Body of pancreas (tissue), 4 donors: ENCODE data around the gene KCNQ1OT1. TPM values are rescaled to one million over a fixed set of nuclear protein-coding genes. Genes with fewer than 3 reads are reported as not detected.

Experiments
- ATAC-seq: fragments of 150-250 bp; one replicate; pipeline ENCODE4 v1.9.1; 2016
- DNase-seq, 4 donors: peaks; one replicate each; pipeline ENCODE4 v3.0.0-alpha.2; 2019
- H3K27ac ChIP-seq, 4 donors: fragments of 200-600 bp; sonication (generic); 1 replicate in 3 of 4; 2 replicates in 1 of 4; pipeline versions ENCODE4 v1.5.1 to v1.6.1; 2016 to 2019; ENCODE audit warnings: mild to moderate bottlenecking in 1 of 4, mixed read lengths in 1 of 4, moderate library complexity in 1 of 4
- H3K27me3 ChIP-seq, 2 donors: fragments of 200-600 bp; sonication (generic); one replicate each; pipeline ENCODE4 v1.6.0; 2016; ENCODE audit warnings: mild to moderate bottlenecking in 1 of 2
- H3K36me3 ChIP-seq, 2 donors: fragments of 200-600 bp; sonication (generic); replicated peaks in 1 of 2; 2 replicates each; pipeline ENCODE4 v1.5.1; 2016; ENCODE audit warnings: low read depth in 2 of 2; ENCODE audit not compliant: insufficient read depth in 1 of 2
- H3K4me1 ChIP-seq: fragments of 200-600 bp; sonication (generic); one replicate; pipeline ENCODE4 v1.6.0; 2016
- H3K4me3 ChIP-seq, 2 donors: fragments of 200-600 bp; sonication (generic); 1 replicate in 1 of 2; 2 replicates in 1 of 2; pipeline ENCODE4 v1.5.1; 2016 to 2019
- H3K9me3 ChIP-seq, 3 donors: fragments of 200-600 bp; sonication (generic); 1 replicate in 2 of 3; 2 replicates in 1 of 3; pipeline ENCODE4 v1.5.1; 2016
- POLR2A ChIP-seq, 3 donors: fragments of 450-650 bp; IDR thresholded peaks; one replicate each; pipeline ENCODE4 v1.6.1; 2016; ENCODE audit warnings: antibody characterized with exemption in 3 of 3, mild to moderate bottlenecking in 2 of 3
- WGBS, 2 donors: methylation state at CpG; one replicate each; pipeline ENCODE4 v1.1.5; 2017; 5-methylcytosine and 5-hydroxymethylcytosine counted together
- intact Hi-C: fragments of 100-400 bp; cut with DNase I; formaldehyde crosslinking; loops from one replicate; pipeline ENCODE4 v1.15.1; 2023
- total RNA-seq, 2 donors: library from RNA; depleted of rRNA; stranded (reverse); fragments of >200 nt; gene quantifications; one replicate each; pipeline ENCODE4 v1.1.0, GENCODE V29; 2016
- TF ChIP-seq, protein P1 (sequence below), 7 experiments: fragments of 450-650 bp in 4 of 7; fragments of 200-600 bp in 3 of 7; sonication (generic) in 3 of 7; IDR thresholded peaks; one replicate each; pipeline ENCODE4 v1.5.1; 2016 to 2019; ENCODE audit warnings: antibody characterized with exemption in 7 of 7

Gene KCNQ1OT1
- total RNA-seq, 2 donors from 2014 or later, result 3.6 to 9.2 TPM

DNA sequence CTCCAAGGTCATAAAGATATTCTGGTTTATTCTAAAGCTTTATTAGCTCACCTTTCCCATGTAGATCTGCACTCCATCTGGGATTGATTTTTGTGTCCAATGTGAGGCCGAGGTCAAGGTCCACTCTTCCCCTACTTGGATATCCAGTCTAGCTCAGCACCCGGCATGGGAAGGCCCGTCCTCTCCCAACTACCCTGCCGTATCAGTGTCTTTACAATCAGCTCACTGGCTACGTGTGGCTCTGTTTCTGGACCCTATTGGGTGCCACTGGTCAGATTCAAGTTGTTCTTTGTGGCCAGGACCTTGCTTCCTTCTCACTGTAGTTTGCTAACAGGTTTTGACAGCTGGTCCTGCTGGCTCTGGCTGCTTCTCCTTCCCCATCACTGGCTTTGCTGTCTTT is 30.9 kb downstream of the KCNQ1OT1 start:
- Histone ChIP-seq H3K36me3 (no peaks in the 10 kb centered on the region), H3K27me3 (no peaks in the 10 kb centered on the region), H3K27ac (no peak overlapping the region), H3K9me3 (no peaks in the 10 kb centered on the region), H3K4me3 (no peak overlapping the region), H3K4me1 (peaks cover 28% of the 10 kb centered on the region)
- WGBS, 2 donors, result 48 to 57% methylated on average over 5 of the region's 5 CpGs
- ATAC-seq (no peak), DNase-seq (peak in 3 of 4 donors; percentile 5 to 8 (median 8))
- intact Hi-C loops, result no loop called here
- no peak for TF ChIP-seq POLR2A (IDR thresholded peaks at IDR 0.05)
- TF ChIP-seq, protein P1, sequence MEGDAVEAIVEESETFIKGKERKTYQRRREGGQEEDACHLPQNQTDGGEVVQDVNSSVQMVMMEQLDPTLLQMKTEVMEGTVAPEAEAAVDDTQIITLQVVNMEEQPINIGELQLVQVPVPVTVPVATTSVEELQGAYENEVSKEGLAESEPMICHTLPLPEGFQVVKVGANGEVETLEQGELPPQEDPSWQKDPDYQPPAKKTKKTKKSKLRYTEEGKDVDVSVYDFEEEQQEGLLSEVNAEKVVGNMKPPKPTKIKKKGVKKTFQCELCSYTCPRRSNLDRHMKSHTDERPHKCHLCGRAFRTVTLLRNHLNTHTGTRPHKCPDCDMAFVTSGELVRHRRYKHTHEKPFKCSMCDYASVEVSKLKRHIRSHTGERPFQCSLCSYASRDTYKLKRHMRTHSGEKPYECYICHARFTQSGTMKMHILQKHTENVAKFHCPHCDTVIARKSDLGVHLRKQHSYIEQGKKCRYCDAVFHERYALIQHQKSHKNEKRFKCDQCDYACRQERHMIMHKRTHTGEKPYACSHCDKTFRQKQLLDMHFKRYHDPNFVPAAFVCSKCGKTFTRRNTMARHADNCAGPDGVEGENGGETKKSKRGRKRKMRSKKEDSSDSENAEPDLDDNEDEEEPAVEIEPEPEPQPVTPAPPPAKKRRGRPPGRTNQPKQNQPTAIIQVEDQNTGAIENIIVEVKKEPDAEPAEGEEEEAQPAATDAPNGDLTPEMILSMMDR (IDR thresholded peaks at IDR 0.05), result no peak

DNA sequence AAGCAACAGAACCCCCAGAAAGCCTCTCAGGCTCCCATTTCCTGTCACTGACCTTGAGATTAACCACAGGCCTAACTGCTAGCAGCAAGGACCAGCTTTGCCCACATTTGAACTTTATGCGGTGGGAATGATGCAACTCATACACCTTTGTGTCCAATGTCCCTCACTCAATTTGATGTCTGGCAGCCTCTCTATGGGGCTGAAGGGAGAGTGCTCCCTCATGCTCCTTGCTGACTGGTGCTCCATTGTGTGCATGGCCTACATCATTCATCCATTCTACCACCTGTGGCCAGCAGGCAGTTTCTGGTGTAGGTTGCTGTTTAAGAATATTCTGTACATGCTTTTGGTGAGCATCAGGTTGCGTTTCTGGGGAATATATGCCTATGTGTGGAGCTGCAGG is 31.9 kb downstream of the KCNQ1OT1 start:
- ATAC-seq, result no peak
- intact Hi-C loops, result no loop called here
- 80 to 100% methylated on average over 1 to 2 of the region's 2 CpGs for WGBS, 2 donors

DNA sequence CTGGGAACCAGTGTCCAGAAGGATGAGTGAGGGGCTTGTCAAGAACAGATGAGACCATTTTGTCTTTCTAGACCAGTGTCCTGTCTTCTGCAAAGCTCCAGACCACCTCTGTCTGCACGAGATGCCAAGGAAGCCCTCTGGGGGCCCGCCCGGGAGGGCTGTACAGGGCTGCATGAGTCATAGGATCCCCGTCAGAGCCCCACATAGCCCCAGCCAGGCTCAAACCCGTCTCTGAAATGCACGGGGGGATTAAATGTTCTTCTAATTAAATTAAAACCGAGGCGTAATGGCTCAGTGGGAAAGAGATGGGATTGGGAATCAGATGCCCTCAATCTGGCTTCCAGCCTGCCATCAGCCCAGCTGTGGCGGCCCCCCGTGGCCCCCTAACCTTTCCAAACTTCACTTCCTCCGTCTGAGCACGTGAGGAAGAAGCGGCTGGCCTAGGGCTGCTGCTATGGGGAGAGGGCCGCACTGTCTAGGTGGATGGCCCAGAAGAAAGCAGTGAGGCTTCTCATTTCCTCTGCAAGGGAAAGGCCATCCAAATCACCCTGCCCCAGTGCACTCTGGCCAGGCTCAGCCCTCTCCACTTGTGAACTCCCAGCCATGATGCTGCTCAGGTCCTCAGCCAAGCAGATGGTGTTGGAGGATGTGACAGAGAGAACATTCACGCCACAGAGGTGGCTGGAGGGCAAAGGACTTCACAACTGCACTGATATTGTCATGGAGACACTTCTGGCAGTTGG is 32.8 kb downstream of the KCNQ1OT1 start:
- TF ChIP-seq POLR2A (IDR thresholded peaks at IDR 0.05), result no peak
- TF ChIP-seq, protein P1 (IDR thresholded peaks at IDR 0.05), result no peak
- Histone ChIP-seq H3K4me1 (peaks cover 10% of the 10 kb centered on the region), H3K9me3 (peaks cover 0 to 14% (median 0%) of the 10 kb centered on the region in 3 donors), H3K4me3 (no peak overlapping the region), H3K36me3 (peaks cover 0 to 6% of the 10 kb centered on the region in 2 donors), H3K27me3 (no peaks in the 10 kb centered on the region), H3K27ac (no peak overlapping the region)
- WGBS, 2 donors, result 79 to 90% methylated on average over 15 of the region's 15 CpGs
- ATAC-seq (no peak), DNase-seq (peak in 2 of 4 donors; percentile 9 to 10)
- intact Hi-C loops, result no loop called here

More for the DNA sequence above, 31.9 kb downstream of the KCNQ1OT1 start:
- no peaks in the 10 kb centered on the region for H3K36me3 ChIP-seq
- no peak for DNase-seq
- H3K4me1 ChIP-seq, result peaks cover 19% of the 10 kb centered on the region
- TF ChIP-seq, protein P1 (IDR thresholded peaks at IDR 0.05), result no peak
- TF ChIP-seq POLR2A (IDR thresholded peaks at IDR 0.05), result no peak
- no peak overlapping the region for H3K4me3 ChIP-seq
- no peaks in the 10 kb centered on the region for H3K27me3 ChIP-seq
- H3K9me3 ChIP-seq, result peaks cover 0 to 8% (median 0%) of the 10 kb centered on the region in 3 donors
- H3K27ac ChIP-seq, result no peak overlapping the region

DNA sequence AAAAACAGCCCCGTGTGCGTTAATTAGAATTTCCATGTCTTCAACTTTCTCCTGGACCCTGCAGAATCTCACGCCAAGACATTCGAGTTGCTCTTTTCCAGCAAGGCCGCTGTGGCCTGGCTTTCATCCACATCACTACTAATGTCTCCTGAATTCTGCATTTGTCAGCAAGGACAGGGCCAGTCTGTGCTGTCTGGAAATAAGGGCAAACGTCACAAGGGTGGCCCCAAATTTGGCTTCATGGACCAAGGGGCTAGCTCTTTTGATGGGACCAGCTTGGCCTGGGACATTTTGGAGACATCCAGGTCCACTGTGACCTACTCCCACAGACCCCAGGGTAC is 33.4 kb downstream of the KCNQ1OT1 start:
- Histone ChIP-seq H3K27ac (no peak overlapping the region), H3K4me1 (peaks cover 10% of the 10 kb centered on the region), H3K4me3 (no peak overlapping the region), H3K36me3 (peaks cover 0 to 6% of the 10 kb centered on the region in 2 donors), H3K9me3 (peaks cover 0 to 21% (median 0%) of the 10 kb centered on the region in 3 donors), H3K27me3 (no peaks in the 10 kb centered on the region)
- DNase-seq (peak in 3 of 4 donors; percentile 10 to 29 (median 18)), ATAC-seq (peak; percentile 19)
- no peak for TF ChIP-seq POLR2A (IDR thresholded peaks at IDR 0.05)
- TF ChIP-seq, protein P1 (IDR thresholded peaks at IDR 0.05), result no peak
- intact Hi-C loops, result no loop called here
- 83 to 98% methylated on average over 6 of the region's 6 CpGs for WGBS, 2 donors
